ENCODE measurements around the gene VPS51.

DNA sequence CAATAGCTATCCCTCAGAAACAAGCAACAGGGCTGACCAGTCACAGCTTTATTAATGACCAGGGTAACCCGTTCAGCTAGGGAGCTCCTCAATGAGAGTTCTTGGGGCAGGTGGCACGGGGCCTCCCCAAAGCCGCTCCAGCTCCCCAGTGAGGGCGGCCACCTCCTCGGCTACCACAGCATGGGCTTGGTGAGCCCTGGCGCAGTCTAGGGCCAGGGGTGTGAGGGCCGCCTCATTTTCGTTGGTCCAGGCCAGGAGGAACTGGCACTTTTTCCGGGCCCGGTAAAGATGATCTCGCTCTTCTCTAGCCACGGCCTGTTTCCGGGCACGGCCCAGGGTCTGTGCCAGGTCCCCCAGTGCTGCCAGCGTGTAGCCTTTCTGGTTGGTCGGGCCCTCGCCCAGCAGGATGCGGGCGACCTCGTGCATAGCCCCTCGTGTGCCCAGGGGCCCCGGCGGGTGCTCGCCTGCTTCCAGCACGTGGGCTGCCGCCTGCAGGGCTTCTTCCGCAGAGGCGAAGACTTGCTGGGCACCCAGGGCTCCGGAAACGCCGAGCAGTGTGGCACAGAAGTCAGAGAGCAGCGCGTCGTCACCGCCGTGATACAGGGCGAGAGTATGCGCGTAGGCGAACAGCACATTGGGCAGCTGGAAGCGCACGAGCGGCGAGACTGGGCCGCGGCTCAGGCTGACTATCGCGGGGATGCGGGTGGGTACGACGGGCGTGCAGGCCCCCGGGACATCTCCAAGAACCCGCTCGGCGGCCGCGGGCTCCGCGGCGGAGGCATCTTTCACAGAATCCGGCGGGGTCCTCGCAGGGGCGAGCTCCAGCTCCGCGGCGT is 20.6 kb downstream of the VPS51 start:
- TF ChIP-seq, protein P1, sequence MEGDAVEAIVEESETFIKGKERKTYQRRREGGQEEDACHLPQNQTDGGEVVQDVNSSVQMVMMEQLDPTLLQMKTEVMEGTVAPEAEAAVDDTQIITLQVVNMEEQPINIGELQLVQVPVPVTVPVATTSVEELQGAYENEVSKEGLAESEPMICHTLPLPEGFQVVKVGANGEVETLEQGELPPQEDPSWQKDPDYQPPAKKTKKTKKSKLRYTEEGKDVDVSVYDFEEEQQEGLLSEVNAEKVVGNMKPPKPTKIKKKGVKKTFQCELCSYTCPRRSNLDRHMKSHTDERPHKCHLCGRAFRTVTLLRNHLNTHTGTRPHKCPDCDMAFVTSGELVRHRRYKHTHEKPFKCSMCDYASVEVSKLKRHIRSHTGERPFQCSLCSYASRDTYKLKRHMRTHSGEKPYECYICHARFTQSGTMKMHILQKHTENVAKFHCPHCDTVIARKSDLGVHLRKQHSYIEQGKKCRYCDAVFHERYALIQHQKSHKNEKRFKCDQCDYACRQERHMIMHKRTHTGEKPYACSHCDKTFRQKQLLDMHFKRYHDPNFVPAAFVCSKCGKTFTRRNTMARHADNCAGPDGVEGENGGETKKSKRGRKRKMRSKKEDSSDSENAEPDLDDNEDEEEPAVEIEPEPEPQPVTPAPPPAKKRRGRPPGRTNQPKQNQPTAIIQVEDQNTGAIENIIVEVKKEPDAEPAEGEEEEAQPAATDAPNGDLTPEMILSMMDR (conservative IDR thresholded peaks at IDR 0.05) = no peak
- TF ChIP-seq EZH2 (IDR thresholded peaks at IDR 0.05; ENCODE audit: low read depth) = no peak
